GF-D8 (cell line): ENCODE data around the gene C2orf92.

Source experiments
- DNase-seq: peaks from one replicate; lab custom pipeline; 2025; lab: John Stamatoyannopoulos, UW

Gene C2orf92

GRCh38 chr2:97745474-97746174 lies 76.1 kb downstream of the C2orf92 start:
- DNase-seq = no peak

- DNase-seq = no peak
Observed at GRCh38 chr2:97747285-97747684, 77.8 kb downstream of the C2orf92 start.

GRCh38 chr2:97747716-97748115 lies 78.2 kb downstream of the C2orf92 start:
- no peak for DNase-seq

GRCh38 chr2:97749581-97749980 lies 80.1 kb downstream of the C2orf92 start:
- DNase-seq = no peak

GRCh38 chr2:97750017-97750416 lies 80.5 kb downstream of the C2orf92 start:
- DNase-seq = no peak

GRCh38 chr2:97751752-97752151 lies 82.2 kb downstream of the C2orf92 start:
- DNase-seq = no peak
